H1 (cell line): ENCODE data around the gene APLN.

Experiments
- CBX8 ChIP-seq: fragments of 300-800, 300-1000 bp; sonication (generic); IDR thresholded peaks from 2 replicates; pipeline ENCODE4 v1.7.1; 2016; ENCODE audit warnings: low read depth, low read length, borderline replicate concordance
- GABPA ChIP-seq: IDR thresholded peaks from 2 replicates; pipeline ENCODE4 v1.6.1; 2011; ENCODE audit warnings: mild to moderate bottlenecking, low read length, moderate library complexity, borderline replicate concordance; ENCODE audit not compliant: insufficient read depth
- MAFK ChIP-seq: IDR thresholded peaks from 2 replicates; pipeline ENCODE4 v1.6.1; 2012; ENCODE audit warnings: low read depth, mild to moderate bottlenecking, improper control_type of control experiment, low read length
- NRF1 ChIP-seq: IDR thresholded peaks from 2 replicates; pipeline ENCODE4 v1.6.1; 2011; ENCODE audit warnings: mild to moderate bottlenecking, low read depth, low read length, improper control_type of control experiment
- PHF8 ChIP-seq: fragments of 200-600 bp; sonication (generic); conservative IDR thresholded peaks from 2 replicates; pipeline ENCODE4 v1.7.1; 2012; ENCODE audit warnings: low read depth, mild to moderate bottlenecking, inconsistent platforms, low read length, moderate library complexity
- POLR2A ChIP-seq, 2 experiments: IDR thresholded peaks; 1 replicate in 1 of 2; 2 replicates in 1 of 2; pipeline ENCODE4 v1.6.1; 2011; ENCODE audit warnings: low read depth in 2 of 2, low read length in 2 of 2, mild to moderate bottlenecking in 2 of 2; ENCODE audit errors: control extremely low read depth in 1 of 2
- SIRT6 ChIP-seq: IDR thresholded peaks from one replicate; pipeline ENCODE4 v1.7.1; 2012; ENCODE audit warnings: low read length, inconsistent platforms
- SRF ChIP-seq: IDR thresholded peaks from 2 replicates; pipeline ENCODE4 v1.6.1; 2011; ENCODE audit warnings: mild to moderate bottlenecking, low read depth, low read length, moderate library complexity
- TF ChIP-seq, protein P1 (sequence below): IDR thresholded peaks from 2 replicates; pipeline ENCODE4 v1.6.1; 2011; ENCODE audit warnings: low read depth, mild to moderate bottlenecking, low read length; ENCODE audit not compliant: insufficient read depth
- TF ChIP-seq, protein P2 (sequence below), 3 experiments: IDR thresholded peaks; 1 replicate in 2 of 3; 2 replicates in 1 of 3; pipeline versions ENCODE4 v1.5.1 to v1.6.1; 2011; ENCODE audit warnings: low read length in 3 of 3, mild to moderate bottlenecking in 3 of 3, inconsistent platforms in 2 of 3, low read depth in 1 of 3, moderate library complexity in 1 of 3; ENCODE audit not compliant: insufficient read depth in 1 of 3; ENCODE audit errors: control extremely low read depth in 1 of 3
- TF ChIP-seq, protein P3 (sequence below): IDR thresholded peaks from 2 replicates; pipeline ENCODE4 v1.6.1; 2011; ENCODE audit warnings: low read length, improper control_type of control experiment

DNA sequence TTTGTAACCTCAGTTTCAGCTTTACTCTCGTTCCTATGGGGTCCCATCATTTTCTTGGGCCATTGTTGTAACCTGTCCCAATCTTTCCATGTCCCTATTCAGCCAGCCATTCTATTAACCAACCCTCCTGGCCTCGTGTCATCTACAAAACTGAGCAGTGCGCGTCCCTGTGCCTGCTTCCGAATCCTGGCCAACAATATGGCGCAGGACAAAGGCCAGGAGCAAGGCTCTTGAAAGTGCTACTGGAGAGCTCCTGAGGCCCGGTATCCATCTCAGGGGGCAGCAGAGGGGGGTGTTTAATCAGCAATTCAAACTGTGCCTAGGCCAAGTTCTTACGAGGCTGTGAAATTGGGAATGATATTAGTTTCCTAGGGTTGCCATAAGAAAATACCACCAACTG is 41.2 kb upstream of the APLN start:
- TF ChIP-seq NRF1, result no peak
- TF ChIP-seq PHF8, result no peak
- TF ChIP-seq, protein P1, sequence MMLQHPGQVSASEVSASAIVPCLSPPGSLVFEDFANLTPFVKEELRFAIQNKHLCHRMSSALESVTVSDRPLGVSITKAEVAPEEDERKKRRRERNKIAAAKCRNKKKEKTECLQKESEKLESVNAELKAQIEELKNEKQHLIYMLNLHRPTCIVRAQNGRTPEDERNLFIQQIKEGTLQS, result no peak
- TF ChIP-seq MAFK, result no peak
- TF ChIP-seq, protein P2, sequence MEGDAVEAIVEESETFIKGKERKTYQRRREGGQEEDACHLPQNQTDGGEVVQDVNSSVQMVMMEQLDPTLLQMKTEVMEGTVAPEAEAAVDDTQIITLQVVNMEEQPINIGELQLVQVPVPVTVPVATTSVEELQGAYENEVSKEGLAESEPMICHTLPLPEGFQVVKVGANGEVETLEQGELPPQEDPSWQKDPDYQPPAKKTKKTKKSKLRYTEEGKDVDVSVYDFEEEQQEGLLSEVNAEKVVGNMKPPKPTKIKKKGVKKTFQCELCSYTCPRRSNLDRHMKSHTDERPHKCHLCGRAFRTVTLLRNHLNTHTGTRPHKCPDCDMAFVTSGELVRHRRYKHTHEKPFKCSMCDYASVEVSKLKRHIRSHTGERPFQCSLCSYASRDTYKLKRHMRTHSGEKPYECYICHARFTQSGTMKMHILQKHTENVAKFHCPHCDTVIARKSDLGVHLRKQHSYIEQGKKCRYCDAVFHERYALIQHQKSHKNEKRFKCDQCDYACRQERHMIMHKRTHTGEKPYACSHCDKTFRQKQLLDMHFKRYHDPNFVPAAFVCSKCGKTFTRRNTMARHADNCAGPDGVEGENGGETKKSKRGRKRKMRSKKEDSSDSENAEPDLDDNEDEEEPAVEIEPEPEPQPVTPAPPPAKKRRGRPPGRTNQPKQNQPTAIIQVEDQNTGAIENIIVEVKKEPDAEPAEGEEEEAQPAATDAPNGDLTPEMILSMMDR (IDR thresholded peaks at IDR 0.05; ENCODE audit: control extremely low read depth in 1 of 3, insufficient read depth in 1 of 3, low read depth in 1 of 3, low read length in 3 of 3), result no peak
- TF ChIP-seq SIRT6, result no peak
- TF ChIP-seq POLR2A (IDR thresholded peaks at IDR 0.05; ENCODE audit: control extremely low read depth in 1 of 2, low read depth in 2 of 2, low read length in 2 of 2), result no peak
- TF ChIP-seq CBX8, result no peak
- TF ChIP-seq, protein P3, sequence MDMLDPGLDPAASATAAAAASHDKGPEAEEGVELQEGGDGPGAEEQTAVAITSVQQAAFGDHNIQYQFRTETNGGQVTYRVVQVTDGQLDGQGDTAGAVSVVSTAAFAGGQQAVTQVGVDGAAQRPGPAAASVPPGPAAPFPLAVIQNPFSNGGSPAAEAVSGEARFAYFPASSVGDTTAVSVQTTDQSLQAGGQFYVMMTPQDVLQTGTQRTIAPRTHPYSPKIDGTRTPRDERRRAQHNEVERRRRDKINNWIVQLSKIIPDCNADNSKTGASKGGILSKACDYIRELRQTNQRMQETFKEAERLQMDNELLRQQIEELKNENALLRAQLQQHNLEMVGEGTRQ, result no peak
- no peak for TF ChIP-seq GABPA
- no peak for TF ChIP-seq SRF
